Activated naive CD8-positive, alpha-beta T cell treated with anti-CD3 and anti-CD28 coated beads, Interleukin-2, amount 50 U/mL, for 16 hours (primary cell): ENCODE results near the gene LIPG.
"Not testable (repeated sequence)": the region's sequence is repeated elsewhere in the genome, so short reads cannot be mapped to it uniquely, and the experiment has no call there.

ENCODE experiments used
- DNase-seq: peaks from one replicate; pipeline ENCODE4 v3.0.0-alpha.2; 2020; ENCODE audit warnings: low read depth, low spot score

The LIPG gene

GRCh38 chr18:49561289-49562193 is at the start of gene LIPG:
Gene LIPG (plus strand): TSS chr18:49562057. CDS start chr18:49562309, 252 bp downstream.
- DNase-seq = peak; percentile 11

DNA sequence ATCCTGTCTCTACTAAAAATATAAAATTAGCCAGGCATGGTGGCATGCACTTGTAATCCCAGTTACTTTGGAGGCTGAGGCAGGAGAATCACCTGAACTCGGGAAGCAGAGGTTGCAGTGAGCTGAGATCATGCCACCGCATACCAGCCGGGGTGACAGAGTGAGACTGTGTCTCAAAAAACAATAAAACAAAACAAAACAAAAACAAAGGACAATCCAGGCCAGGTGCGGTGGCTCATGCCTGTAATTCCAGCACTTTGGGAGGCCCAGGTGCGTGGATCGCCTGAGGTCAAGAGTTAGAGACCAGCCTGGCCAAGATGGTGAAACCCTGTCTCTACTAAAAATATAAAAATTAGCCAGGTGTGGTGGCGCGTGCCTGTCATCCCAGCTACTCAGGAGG is 49.0 kb upstream of the LIPG start:
- DNase-seq = not testable (repeated sequence)

GRCh38 chr18:49514577-49514976 is 47.3 kb upstream of the LIPG start:
- DNase-seq = no peak

DNA sequence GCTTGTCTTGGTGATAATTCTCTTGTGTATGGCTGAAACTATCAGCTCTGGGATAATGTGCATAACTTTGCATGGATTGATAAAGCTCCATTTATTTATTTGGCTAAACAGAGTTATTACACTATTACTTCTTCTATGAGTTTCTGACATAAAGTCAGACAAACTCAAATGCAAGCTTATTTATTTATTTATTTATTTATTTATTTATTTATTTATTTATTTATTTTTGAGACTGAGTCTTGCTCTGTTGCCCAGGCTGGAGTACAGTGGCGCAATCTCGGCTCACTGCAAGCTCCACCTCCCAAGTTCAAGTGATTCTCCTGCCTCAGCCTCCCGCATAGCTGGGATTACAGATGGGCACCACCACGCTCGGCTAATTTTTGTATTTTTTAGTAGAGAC is 46.9 kb upstream of the LIPG start:
- not testable (repeated sequence) for DNase-seq

GRCh38 chr18:49515516-49515915 is 46.3 kb upstream of the LIPG start:
- DNase-seq = no peak

DNA sequence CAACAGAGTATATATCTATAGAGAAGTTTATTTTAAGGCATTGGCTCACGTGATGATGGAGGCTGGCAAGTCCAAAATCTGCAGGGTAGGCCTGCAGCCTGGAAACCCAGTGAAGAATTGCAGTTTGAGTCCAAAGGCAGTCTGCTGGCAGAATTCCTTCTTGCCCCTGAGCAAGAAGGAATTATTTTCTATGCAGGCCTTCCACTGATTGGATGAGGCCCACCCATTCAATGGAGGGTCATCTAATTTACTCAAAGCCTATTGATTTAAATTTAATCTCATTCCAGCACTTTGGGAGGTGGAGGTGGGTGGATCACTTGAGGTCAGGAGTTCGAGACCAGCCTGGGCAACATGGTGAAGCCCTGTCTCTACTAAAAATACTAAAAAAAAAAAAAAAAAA is 44.4 kb upstream of the LIPG start:
- DNase-seq = no peak

GRCh38 chr18:49519101-49519971 is 42.5 kb upstream of the LIPG start:
- no peak for DNase-seq

DNA sequence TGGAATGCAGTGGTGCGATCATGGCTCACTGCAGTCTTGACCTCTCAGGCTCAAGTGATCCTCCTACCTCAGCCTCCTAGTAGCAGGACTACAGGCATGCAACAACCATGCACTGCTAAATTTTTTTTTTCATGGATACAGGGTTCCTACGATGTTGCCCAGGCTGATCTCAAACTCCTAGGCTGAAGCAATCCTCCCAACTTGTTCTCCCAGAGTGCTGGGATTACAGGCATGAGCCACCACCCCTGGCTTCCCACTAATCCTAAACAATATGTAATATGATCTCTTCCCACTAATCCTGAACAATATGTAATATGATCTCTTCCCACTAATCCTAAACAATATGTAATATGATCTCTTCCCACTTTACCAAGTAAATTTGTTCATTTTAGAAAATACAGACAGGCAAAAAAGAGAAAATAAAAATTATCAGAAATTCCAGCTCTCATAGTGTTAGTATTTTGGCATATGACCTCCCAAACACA is 41.2 kb upstream of the LIPG start:
- DNase-seq = no peak

DNA sequence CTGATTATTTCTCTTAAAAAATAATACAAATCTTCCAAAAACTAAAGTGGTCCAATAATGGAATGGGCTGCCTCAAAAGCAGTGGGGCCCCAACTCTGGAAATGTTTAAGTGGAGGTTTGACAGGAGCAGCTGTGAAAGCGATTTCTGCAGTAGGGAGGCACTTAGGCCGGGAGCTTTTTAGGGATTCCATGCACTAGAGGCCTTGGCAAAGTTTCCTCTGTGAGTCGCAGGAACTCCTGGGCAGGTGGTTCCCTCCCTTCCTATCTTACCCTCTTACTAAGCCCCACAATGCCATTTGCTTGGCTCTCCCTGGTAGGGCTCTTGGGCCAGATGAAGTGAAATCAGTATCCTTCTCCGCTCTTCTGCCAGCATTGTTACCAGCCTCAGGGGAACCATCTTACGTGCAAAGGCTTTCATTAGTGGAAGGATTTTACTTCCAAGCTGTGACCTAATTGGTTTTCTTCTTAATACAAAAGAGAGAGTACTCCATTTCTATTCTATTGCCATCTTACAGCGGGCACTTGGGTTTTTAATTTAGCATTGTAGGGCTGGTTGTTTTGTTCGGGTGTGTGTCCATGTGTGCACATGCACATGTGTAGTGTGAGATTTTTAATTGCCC is 40.5 kb upstream of the LIPG start:
- DNase-seq = no peak

- DNase-seq = not testable (repeated sequence)
Observed at GRCh38 chr18:49523580-49524093, 38.2 kb upstream of the LIPG start.

DNA sequence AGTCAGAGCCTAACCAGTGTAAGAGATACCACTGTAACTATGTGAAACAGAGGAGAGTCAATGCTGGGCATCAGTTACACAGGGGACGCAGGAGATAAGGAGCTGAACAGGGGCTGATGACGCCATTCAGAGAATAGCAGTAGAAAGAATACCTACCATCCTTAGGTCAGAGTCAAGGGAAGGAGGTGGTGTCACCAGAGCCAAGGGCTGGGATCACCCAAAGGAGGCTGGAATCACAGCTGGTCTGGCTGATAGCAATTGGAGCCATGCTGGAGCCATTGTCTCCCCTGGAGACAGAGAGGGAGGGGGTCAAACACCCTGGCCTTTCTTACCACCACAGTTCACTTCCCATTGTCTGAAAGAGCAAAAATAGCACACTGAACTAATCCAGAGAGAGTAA is 37.5 kb upstream of the LIPG start:
- DNase-seq = no peak

- DNase-seq = no peak
Observed at GRCh38 chr18:49524951-49525350, 36.9 kb upstream of the LIPG start.

DNA sequence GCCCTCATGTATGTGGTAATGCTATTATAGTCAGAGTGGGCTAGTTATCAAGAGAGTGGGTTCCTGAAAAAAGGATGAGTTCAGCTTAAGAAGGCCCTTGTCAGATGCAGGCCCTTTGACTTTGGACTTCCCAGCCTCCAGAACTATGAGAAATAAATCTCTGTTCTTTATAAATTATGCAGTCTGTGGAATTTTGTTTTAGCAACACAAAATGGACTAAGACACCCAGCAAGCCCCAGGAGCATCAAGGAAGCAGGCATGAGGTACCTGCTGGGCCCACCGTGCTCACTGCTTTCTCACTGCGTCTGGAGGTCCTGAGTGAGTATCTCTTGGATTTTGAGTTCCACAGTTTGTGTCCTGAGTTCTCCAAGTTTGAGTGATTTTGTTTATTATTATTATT is 35.9 kb upstream of the LIPG start:
- DNase-seq = no peak

DNA sequence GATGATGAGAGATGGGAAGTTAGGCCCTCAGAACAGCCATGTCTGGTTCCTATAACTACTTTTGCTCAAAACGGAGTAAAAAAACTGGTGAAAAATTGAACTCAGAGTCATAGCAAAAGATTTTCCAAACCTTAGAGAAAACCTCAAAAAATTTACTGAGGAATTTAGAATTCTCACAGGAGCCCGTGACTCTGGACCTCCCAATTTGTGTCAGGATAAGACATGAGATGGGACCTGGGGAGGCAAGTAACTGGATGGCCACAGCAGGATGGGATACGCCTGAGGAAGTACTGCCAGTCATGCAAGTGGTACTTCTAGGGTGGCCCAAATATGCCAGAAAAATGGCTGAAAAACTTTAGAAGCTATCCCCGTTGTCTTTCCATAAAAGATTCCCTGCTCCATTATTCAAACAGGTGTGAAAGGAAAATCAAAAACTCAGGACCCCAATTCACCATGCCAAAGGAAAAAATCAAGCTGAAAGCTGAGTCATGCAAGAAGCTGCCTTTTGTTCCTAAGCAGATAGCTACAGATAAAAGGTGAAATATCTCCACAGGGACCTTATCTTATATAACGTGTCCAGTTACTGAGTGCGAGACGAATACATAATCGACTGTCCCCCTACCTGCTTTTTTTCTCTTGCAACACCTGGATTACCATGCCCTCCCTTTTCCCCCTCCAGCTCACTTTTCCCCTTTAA is 34.1 kb upstream of the LIPG start:
- no peak for DNase-seq

DNA sequence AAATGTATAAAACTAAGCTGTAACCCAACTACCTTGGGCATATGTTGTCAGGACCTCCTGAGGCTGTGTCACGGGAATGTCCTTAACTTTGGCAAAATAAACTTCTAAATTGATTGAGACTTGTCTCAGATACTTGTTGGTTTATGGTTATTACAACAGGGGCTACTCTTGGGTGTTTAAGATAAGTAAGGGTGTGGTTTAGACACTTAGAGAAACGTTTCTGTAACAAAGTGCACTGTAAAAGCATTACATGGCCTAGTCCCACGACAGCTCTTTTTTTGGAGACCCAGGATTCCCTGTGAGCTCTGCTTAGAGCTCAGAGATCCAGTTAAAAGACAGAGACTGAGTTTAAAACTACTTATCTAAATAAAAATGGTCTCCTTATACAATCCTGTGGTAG is 32.3 kb upstream of the LIPG start:
- no peak for DNase-seq

- no peak for DNase-seq
Observed at GRCh38 chr18:49531678-49532153, 30.1 kb upstream of the LIPG start.

- no peak for DNase-seq
Observed at GRCh38 chr18:49534846-49535601, 26.8 kb upstream of the LIPG start.

DNA sequence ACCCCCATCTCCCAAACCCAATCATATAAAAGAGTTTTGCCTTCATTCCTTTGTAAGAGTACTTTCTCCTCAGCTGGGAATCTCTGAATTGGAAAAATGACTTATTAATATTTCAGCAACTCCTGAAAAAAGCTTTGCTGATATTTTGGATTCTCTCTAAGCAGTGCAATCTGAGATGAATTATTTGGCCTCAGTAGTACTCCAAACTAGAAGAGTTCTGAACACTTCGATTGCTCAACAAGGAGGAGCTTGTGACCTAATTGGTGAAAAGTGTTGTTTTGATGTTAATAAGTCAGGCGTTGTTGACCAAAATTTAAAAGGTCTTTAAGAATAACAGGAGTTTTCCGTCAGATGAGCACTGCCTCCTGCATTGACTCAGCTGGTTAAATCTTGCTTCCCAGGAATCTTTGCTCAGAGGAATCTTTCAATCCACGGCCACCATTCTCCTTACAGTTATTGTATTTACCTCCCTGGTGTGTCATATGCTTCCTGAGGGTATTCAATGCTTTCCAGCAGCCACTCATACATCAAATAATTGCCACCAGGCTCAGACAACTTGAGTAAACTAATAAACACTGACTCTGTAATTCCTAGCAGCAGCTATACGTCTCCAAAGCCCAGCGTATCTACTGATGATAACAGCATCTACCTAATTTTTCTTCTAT is 24.5 kb upstream of the LIPG start:
- DNase-seq = no peak

GRCh38 chr18:49544362-49544761 is 17.5 kb upstream of the LIPG start:
- no peak for DNase-seq

- DNase-seq = no peak
Observed at GRCh38 chr18:49546278-49546677, 15.6 kb upstream of the LIPG start.
